GM15510 (cell line): ENCODE data around the gene GRK5.

Experiments used
- POLR2A ChIP-seq: IDR thresholded peaks from 3 replicates; pipeline ENCODE4 v1.6.1; 2011; ENCODE audit warnings: borderline replicate concordance; ENCODE audit not compliant: insufficient read length; ENCODE audit errors: extremely low read depth

GRK5 gene

GRCh38 chr10:119286516-119286915 lies 79.1 kb downstream of the GRK5 start:
- TF ChIP-seq POLR2A, result no peak

- no peak for TF ChIP-seq POLR2A
Observed at GRCh38 chr10:119286983-119287633, 79.7 kb downstream of the GRK5 start.

- no peak for TF ChIP-seq POLR2A
Observed at GRCh38 chr10:119288574-119289001, 81.2 kb downstream of the GRK5 start.

- TF ChIP-seq POLR2A, result no peak
Observed at GRCh38 chr10:119289227-119289920, 82.0 kb downstream of the GRK5 start.

- TF ChIP-seq POLR2A, result no peak
Observed at GRCh38 chr10:119290301-119291048, 83.1 kb downstream of the GRK5 start.

GRCh38 chr10:119291223-119291900 lies 84.0 kb downstream of the GRK5 start:
- TF ChIP-seq POLR2A, result no peak

- no peak for TF ChIP-seq POLR2A
Observed at GRCh38 chr10:119292968-119293760, 85.8 kb downstream of the GRK5 start.

- TF ChIP-seq POLR2A, result no peak
Observed at GRCh38 chr10:119296703-119297102, 89.3 kb downstream of the GRK5 start.

GRCh38 chr10:119297207-119297968 lies 90.0 kb downstream of the GRK5 start:
- TF ChIP-seq POLR2A, result no peak

GRCh38 chr10:119298810-119299209 lies 91.4 kb downstream of the GRK5 start:
- TF ChIP-seq POLR2A, result no peak

GRCh38 chr10:119299531-119299930 lies 92.2 kb downstream of the GRK5 start:
- TF ChIP-seq POLR2A, result no peak

GRCh38 chr10:119301397-119301796 lies 94.0 kb downstream of the GRK5 start:
- no peak for TF ChIP-seq POLR2A

GRCh38 chr10:119302172-119302571 lies 94.8 kb downstream of the GRK5 start:
- TF ChIP-seq POLR2A, result no peak
